OCI-LY7 (cell line): Measurements from ENCODE around the gene GRIA4. TPM values are rescaled to one million over a fixed set of nuclear protein-coding genes. Genes with fewer than 3 reads are reported as not detected.
A peak's percentile ranks its signal among the peaks of the same experiment; 100 is the strongest.

Experiments used
- BruUV-seq: library from RNA; stranded (reverse); fragments of 400-500 nt; replicated peaks from 2 replicates; lab custom pipeline; 2021; lab: Mats Ljungman, UMichigan
- CTCF ChIA-PET: fragments of 300-600 bp; sonication (Branson Sonifier 250); formaldehyde crosslinking; loops from one replicate; lab custom pipeline; 2022; ENCODE audit warnings: antibody characterized with exemption; ENCODE audit not compliant: unreplicated experiment; lab: Charles Lee
- POLR2A ChIA-PET: fragments of 300-600 bp; sonication (Branson Sonifier 250); formaldehyde crosslinking; loops from one replicate; lab custom pipeline; 2022; ENCODE audit warnings: antibody characterized with exemption; lab: Charles Lee
- DNase-seq: peaks from one replicate; pipeline ENCODE4 v3.0.0-alpha.2; 2015; ENCODE audit warnings: low spot score
- H2AFZ ChIP-seq: fragments of 200-600 bp; sonication (generic), shearing (Covaris generic); 2 replicates; pipeline ENCODE4 v1.6.1; 2014; ENCODE audit warnings: mild to moderate bottlenecking, antibody characterized with exemption, low read length, moderate library complexity
- H3K27ac ChIP-seq: fragments of 200-600 bp; sonication (generic); 2 replicates; pipeline ENCODE4 v1.5.1; 2014; ENCODE audit warnings: mixed run types, low read depth, mild to moderate bottlenecking, moderate library complexity, low read length, inconsistent platforms; ENCODE audit not compliant: poor library complexity, severe bottlenecking
- H3K36me3 ChIP-seq: fragments of 200-600 bp; sonication (generic); 2 replicates; pipeline ENCODE4 v1.6.1; 2014; ENCODE audit warnings: mild to moderate bottlenecking, antibody characterized with exemption, low read length, moderate library complexity, mixed read lengths; ENCODE audit not compliant: insufficient read depth
- H3K4me1 ChIP-seq: fragments of 200-600 bp; sonication (generic); 2 replicates; pipeline ENCODE4 v1.5.1; 2014; ENCODE audit warnings: mild to moderate bottlenecking, low read length; ENCODE audit not compliant: insufficient read depth, poor library complexity, severe bottlenecking
- H3K4me2 ChIP-seq: fragments of 200-600 bp; sonication (generic); 2 replicates; pipeline ENCODE4 v1.6.1; 2014; ENCODE audit warnings: mild to moderate bottlenecking, low read length
- H3K4me3 ChIP-seq: fragments of 200-600 bp; sonication (generic); 2 replicates; pipeline ENCODE4 v1.5.1; 2014; ENCODE audit warnings: mild to moderate bottlenecking, low read depth, low read length; ENCODE audit not compliant: poor library complexity, severe bottlenecking
- H3K79me2 ChIP-seq: fragments of 200-600 bp; sonication (generic); 2 replicates; pipeline ENCODE4 v1.6.1; 2016; ENCODE audit warnings: low read depth, mild to moderate bottlenecking, low read length, moderate library complexity, mixed read lengths; ENCODE audit not compliant: insufficient read depth
- H3K9me2 ChIP-seq: fragments of 200-600 bp; sonication (generic); 2 replicates; pipeline ENCODE4 v1.6.1; 2016; ENCODE audit warnings: mild to moderate bottlenecking, low read length, mixed read lengths; ENCODE audit not compliant: insufficient read depth
- H3K9me3 ChIP-seq: fragments of 200-600 bp; sonication (generic); 2 replicates; pipeline ENCODE4 v1.6.1; 2014; ENCODE audit warnings: mild to moderate bottlenecking, mixed run types, low read length, mixed read lengths
- H4K20me1 ChIP-seq: fragments of 200-600 bp; sonication (generic); 2 replicates; pipeline ENCODE4 v1.6.1; 2014; ENCODE audit warnings: mild to moderate bottlenecking, antibody characterized with exemption, low read length, moderate library complexity, mixed read lengths; ENCODE audit not compliant: insufficient read depth
- CTCF ChIP-seq: fragments of 200-600 bp; sonication (generic); conservative IDR thresholded peaks from 2 replicates; pipeline ENCODE4 v1.5.1; 2014; ENCODE audit warnings: mild to moderate bottlenecking, antibody characterized with exemption, low read length, moderate library complexity, mixed read lengths
- EZH2phosphoT487 ChIP-seq: fragments of 200-600 bp; sonication (generic); IDR thresholded peaks from 2 replicates; pipeline ENCODE4 v1.6.1; 2018; ENCODE audit warnings: low read depth, borderline replicate concordance, mild to moderate bottlenecking, mixed run types, antibody characterized with exemption, low read length, moderate library complexity, mixed read lengths
- intact Hi-C: fragments of 100-400 bp; cut with micrococcal nuclease; formaldehyde crosslinking; loops from one replicate; pipeline ENCODE4 v1.10.0; 2022; ENCODE audit not compliant: unreplicated experiment
- total RNA-seq, 2 experiments: library from RNA; depleted of rRNA in 1 of 2; stranded (reverse); fragments of >200 nt in 1 of 2; shearing (Covaris generic) in 1 of 2; gene quantifications; 2 replicates each; pipeline ENCODE4 v1.2.3, GENCODE V29; 2014 to 2022

Gene GRIA4
- total RNA-seq, 2 experiments from 2014 or later, result not detected

- ChIA-PET CTCF (no interaction called here), POLR2A (no interaction called here)
- Histone ChIP-seq H3K4me1 (no peaks in the 10 kb centered on the region), H3K4me3 (no peak overlapping the region), H3K9me2 (no peaks in the 10 kb centered on the region), H3K9me3 (no peaks in the 10 kb centered on the region), H3K79me2 (no peaks in the 10 kb centered on the region), H3K27ac (no peak overlapping the region), H4K20me1 (no peaks in the 10 kb centered on the region), H2AFZ (no peak overlapping the region), H3K36me3 (no peaks in the 10 kb centered on the region), H3K4me2 (no peak overlapping the region)
- DNase-seq, result no peak
- TF ChIP-seq CTCF (peak; percentile 42), EZH2phosphoT487 (no peak)
- BruUV-seq, result no TSS peak
- intact Hi-C loops, result no loop called here
These were observed 512 bp upstream of the GRIA4 start for GRCh38 chr11:105609341-105609781.

DNA sequence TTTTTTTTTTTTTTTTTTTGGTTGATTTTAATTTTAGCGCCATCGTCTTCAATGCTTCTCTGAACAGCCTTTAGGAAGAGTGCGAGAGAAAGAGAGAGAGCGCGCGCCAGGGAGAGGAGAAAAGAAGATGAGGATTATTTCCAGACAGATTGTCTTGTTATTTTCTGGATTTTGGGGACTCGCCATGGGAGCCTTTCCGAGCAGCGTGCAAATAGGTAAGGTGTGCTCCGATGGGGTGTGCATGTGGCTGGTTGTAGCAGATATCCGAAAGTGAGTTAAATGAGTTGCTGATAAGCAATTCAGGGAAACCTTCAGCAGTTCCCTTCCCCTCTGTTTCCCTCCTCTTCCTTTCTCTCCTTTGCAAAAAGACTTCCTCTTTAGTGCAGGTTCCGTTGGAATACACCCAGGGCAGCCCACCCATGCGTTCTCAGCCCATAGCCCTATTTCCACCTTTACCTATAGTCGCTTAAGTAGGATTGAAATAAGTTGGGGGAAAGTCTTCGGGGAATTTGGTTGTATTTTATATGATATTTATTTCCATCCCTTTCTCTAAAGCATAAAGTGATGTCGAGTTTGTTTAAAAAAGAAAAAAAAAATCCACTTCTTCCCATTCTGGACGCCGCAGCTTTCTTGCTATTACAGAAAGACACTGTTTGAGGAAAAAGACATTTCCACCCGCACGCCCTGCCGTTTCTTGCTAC lies 1.1 kb downstream of the GRIA4 start:
- no peaks in the 10 kb centered on the region for H3K9me2 ChIP-seq
- CTCF ChIA-PET, result no interaction called here

More for the DNA sequence above, 1.1 kb downstream of the GRIA4 start:
- Histone ChIP-seq H3K79me2 (no peaks in the 10 kb centered on the region), H2AFZ (no peak overlapping the region), H3K36me3 (no peaks in the 10 kb centered on the region), H3K9me3 (no peaks in the 10 kb centered on the region), H3K4me1 (no peaks in the 10 kb centered on the region), H4K20me1 (no peaks in the 10 kb centered on the region), H3K4me2 (no peak overlapping the region), H3K4me3 (no peak overlapping the region), H3K27ac (no peak overlapping the region)
- BruUV-seq, result no TSS peak
- no peak for DNase-seq
- intact Hi-C loops, result no loop called here
- TF ChIP-seq EZH2phosphoT487 (no peak), CTCF (no peak)
- POLR2A ChIA-PET, result interaction anchor here (0.6 kb wide), 1 partner anchor 173 kb away, joined by 4 read pairs; no protein-coding TSS in a partner anchor
